GM21528 (cell line): Measurements from ENCODE around the gene ADIRF.

Experiments used
- ATAC-seq: cut with Tn5 transposase; IDR thresholded peaks from one replicate; pipeline ENCODE4 v1.9.1; 2021; ENCODE audit warnings: mild to moderate bottlenecking, moderate library complexity; ENCODE audit not compliant: unreplicated experiment, low FRiP score

Gene ADIRF

DNA sequence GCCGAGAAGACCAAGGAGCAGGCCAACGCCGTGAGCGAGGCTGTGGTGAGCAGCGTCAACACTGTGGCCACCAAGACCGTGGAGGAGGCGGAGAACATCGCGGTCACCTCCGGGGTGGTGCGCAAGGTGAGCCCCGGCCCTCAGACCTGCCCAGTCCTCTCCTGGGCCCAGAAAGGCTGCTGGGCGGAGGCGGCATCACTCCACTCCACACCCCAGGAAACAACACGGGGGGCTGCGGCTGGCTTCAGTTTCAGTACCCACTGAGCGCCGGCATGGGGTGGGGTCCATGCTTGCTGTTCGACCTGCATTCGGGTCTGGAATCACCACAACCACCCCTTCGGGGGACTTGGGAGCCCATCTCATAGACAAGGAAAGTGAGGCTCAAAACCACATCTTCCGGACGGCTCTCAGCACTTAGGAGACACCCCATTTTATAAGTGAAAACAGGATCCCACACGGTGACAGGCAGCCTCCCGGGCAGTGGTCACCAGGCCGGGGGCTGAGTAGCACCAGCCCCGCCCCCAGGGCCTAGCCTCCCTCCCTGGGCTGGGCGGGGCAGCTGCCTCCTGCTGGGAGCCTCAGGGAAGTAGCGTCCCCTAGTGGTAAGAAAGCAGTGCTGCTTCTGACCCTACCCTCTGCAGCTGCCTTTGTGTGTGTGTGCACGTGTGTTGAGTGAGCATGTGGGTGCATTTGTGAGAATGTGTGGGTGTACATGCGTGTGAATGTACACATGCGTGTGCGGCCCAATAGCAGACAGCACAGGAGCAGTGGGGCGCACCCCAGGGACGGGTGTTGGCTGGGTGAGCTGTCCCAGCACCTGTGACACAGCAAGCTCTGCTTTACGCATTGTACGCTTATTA, 8.0 kb upstream of the ADIRF start:
- peak; percentile 63 for ATAC-seq

DNA sequence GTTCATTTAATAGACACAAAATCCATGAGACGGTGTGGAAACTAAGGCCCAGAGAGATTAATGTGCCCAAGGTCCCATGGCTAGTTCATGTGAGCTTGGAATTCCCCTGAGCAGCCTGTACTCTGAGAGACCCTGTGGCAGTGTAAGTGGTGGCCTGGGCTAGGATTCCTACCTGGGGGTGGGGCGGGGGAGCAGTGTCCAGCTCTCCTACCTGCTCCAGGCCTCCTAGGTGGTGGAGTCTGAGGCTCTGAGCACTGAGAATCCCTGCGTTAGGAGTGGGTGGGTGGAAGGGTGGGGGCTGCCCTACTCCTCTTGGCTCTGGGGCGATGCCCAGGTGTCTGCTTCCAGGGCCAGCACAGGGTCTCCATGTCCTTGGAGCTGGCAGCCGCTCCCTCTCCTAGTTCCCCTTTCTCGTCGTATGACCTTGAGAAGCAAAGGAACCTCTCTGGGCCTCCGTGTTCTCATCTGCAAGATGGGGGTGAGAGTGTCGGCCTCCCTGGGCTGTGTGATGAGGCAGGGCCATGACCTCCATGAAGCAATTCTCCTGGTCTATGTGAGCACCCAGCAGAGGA, 7.3 kb upstream of the ADIRF start:
- ATAC-seq = no peak

DNA sequence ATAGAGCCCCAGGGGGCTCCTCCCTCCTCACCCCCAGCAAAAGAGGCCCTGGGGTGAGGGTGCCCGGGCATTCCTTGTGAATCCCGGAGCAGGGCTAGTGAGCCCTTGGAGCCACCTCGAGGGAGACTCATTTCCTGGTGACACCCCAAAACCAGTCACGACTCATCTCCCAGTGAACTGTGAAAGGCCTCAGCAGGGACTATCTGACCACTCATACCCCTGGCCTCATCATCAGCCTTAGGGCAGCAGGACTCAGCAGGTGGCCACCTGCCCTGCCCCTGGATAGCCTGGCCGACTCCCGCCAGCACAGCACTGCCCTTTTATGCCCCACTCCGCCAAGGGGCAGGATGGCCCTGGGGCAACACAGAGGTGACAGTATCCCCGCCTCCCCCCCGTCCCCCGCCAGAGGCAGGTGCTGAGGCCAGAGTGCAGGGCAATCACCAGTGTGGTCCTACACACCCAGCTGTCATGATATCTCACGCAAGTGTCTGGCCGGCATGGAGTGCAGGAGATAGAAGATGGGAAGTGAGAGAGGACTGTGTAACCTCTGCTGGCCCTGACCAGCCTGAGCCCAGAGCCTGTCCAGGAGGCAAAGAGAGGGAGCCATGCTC, 6.7 kb upstream of the ADIRF start:
- ATAC-seq = no peak

DNA sequence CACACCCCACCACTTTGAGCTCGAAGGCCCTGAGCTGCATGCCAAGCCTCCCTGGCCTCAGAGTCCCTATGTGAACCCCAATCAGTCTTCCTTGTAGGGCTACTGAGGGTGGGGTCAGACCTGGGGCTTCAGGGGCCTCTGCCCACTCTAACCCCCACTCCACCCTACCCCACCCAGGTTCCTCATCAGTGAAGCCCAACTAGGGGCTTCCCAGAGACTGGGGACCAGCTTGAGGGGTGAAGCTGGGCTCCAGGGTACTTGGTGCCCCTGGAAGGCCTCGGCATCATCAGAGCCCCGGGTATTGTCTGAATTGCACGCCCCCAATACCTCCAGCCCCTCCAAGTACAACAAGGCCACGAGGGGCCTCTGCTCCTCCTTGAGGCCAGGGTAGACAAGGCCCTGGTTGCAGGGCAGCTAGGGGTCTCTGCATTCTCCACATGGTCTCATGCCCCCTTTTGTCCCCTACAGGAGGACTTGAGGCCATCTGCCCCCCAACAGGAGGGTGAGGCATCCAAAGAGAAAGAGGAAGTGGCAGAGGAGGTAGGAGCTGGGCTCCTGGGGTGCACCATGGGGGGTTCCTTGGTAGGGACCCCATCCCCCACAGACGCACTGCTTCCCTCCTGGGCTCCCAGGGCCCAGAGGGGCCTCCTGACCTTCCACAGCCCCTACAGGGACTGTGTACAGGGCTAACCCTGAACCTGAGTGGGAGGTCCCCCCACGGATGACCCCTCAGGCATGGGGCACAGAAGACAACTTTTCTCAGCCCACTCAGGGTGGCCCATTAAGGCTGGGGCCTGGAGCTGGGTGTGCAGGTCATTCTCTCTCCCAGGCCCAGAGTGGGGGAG, 5.9 kb upstream of the ADIRF start:
- ATAC-seq = no peak

DNA sequence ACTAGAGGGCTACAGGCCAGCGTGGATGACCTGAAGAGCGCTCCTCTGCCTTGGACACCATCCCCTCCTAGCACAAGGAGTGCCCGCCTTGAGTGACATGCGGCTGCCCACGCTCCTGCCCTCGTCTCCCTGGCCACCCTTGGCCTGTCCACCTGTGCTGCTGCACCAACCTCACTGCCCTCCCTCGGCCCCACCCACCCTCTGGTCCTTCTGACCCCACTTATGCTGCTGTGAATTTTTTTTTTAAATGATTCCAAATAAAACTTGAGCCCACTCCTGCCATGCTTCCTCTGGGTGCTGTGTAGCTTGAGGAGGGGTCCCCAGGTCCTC, 5.3 kb upstream of the ADIRF start:
- no peak for ATAC-seq

DNA sequence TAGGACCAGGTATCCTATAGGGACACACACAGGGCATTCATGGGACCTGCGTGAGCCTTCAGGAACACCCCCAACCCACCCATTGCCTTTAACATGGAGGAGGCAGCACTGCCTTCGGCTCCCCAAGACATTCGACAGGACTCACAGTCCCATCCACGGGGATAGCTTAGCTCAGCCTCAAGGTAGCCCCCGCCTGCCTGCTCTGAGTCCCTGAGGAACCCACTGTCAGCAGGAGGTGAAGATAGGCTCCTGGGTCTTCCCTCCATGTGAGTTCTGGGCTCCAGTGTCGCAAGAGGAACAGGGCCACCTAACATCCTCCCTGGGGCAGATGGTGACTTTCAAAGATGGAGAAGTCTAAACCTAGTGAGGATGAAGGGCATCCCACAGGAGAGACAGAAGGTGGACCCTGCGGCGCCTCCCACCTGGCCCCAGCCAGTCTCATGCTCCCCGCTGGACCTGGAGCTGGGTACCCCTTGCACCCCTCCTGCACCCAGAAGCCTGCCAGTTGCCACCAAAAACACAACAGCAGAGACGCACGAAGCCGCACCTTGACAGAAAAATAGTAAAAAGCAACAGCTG, 4.9 kb upstream of the ADIRF start:
- no peak for ATAC-seq

DNA sequence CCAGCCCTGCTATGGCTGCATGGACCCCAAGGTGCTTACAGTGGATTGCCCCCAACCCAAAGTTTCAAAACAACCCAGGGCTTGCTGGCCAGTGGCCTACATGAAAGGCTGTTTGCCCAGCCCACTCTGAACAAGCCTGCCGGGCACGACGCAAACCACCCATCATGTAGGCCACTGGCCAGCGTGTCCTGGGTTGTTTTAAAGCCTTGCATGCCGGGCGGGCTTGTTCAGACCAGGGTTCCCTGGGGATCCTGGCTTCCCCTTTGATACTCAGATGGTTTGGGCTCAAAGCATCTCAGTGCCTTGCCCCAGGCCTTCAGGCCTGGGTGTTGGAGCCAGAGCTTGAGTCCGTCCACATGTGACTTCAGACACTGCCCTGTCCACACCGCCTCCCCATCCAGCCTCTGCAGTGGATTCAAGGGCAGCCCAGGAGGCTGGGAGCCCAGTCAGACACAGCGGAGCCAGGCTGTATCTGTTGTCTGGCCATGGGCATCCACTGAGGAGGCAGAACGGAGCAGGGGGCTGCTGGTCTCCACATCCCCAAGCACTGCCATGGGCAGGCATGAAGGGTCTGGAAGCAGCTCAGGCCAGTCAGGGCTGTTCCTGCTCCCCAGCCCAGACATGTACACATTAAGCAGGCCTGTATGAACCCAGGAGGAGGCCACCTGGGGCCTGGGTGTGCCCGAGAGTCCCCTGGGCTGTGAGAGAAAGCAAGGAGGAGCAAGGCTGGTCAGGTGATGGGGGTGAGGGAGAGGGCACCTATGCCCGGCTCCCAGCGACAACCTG, 4.0 kb upstream of the ADIRF start:
- no peak for ATAC-seq

DNA sequence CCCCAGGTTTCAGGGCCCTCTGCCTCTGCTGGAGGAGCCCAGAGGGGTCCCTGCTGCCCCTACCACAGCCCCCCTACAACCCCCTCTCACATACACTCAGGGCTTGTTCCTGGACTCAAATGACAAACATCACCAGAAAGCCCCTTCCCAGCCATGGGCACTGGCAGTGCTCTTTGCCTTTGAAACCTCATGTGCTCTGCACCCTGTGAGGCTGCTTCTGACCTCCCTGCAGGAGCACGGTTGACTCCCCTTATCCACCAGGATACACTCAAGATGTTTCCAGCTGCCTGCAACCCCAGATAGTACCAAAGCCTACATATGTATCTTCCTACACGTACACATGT, 3.5 kb upstream of the ADIRF start:
- ATAC-seq = no peak

DNA sequence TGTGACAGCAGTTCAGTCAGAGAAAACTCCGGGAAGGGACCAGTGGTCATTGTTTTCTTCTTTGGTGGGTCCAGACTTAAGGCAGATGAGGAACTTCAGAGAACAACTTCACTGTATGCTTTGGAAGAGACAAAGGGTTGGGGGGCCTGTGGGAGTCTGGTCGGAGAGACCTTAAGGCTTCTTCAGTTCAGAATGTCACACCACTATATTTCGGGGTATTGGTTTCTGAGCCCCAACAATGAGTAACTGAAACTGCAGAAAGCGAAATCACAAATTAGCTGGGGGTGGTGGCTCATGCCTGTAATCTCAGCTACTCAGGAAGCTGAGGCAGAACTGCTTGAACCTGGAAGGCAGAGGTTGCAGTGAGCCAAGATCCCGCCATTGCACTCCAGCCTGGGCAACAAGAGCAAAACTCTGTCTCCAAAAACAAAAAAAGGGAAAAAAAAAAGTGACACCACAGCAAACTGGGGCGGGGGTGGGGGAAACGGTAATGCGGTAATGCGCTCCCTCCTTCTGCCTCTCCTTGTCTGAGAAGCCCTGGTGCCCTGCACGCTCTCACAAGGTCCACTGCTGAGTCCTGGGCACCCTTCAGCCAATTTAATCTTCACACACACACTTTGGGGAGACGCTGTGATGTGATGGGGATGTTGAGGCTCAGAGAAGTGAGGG, 2.2 kb upstream of the ADIRF start:
- no peak for ATAC-seq

DNA sequence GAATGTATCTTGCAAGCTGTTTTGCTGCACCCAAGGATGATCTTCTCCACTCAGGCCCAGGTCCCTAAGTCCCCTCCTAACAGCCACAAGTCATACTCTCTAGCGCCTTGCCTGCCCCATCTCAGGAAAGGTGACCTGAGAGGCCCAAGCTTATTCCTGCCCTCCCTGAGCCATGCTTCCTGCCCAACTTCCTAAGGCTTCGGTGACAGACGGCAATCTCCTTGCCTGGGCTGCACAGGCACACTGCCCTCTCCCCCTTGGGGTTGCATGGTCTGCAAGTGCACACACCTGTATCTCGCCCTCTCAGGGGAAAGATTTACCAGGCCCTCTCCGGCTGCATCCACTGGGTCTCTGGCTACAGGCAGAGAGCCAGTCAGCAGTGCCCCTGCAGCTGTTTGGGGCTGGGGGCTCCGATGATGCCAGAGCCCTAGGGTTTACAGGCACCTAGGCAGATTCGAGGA, 771 bp upstream of the ADIRF start:
- ATAC-seq = no peak

DNA sequence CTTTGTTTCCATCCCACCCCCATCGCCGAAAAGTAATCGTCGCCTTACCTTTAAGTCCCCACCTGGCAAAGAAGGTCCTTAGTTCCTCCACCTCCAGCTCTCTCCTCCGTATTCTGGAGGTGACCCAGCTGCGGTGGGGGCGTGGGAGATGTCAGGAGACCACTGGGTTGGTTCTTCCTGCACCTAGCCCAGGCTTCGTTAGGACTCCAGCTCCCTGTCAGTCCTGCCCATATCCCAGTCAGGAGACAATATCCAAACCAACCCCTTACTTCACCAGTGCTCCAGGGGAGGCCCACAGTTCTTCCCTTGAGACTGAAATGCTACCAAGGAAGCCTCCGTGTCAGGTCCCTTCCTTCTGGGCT, 693 bp downstream of the ADIRF start:
- ATAC-seq = no peak

DNA sequence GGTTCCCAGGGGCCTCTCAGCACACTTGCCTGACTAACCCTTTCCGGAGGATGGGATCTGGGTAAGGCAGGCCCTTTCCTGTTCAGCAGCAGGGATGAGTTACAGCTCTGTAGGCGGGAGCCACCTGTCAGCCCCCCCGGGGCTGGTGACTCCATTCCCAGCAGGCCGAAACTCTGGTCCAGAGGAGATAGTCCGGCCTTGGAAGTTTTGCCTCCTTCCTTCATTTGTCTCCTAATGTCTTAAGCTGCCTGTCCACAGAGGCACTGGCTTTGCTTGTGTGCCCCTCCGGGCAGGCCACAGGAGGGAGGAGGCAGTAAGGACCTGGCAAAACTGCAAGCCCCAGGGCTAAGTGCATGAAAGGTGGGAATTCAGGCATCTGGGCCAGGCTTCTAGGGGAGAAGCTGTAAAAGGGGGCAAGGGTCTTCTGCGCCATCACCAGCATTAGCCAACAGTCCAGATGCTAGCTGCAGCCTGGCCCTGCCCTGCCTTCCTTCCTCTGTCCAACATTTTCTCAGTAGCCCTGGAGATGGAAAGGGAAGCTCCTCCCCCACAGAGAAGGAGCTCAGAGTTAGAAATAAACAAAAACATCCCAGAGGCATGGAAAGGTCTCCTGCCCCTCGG, 1.2 kb downstream of the ADIRF start:
- ATAC-seq = no peak

DNA sequence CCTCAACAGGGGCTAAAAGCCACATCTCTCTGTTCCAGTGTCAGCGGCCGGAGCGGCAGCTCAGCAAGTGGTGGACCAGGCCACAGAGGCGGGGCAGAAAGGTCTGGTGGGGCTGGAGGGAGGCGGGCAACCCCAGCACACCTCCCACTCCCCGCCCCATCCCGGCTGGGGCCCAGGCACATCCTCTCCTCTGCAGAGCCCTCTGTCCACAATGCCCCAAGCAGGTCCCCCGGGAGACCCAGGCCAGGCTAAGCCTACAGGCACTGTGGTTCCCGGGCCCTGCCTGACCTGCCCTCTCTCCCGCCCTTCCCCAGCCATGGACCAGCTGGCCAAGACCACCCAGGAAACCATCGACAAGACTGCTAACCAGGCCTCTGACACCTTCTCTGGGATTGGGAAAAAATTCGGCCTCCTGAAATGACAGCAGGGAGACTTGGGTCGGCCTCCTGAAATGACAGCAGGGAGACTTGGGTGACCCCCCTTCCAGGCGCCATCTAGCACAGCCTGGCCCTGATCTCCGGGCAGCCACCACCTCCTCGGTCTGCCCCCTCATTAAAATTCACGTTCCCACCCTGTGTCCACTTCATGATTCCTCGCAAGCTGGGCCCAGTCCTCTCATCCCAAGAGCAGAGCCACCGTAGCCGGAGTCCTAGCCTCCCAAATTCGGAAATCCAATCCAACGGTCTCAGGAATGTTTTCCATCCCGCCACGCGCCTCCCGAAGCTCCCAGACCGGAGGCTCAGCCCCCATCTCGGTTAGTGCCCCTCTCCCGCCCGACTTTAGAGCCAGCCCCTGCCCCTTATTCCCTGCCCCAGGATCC, 2.1 kb downstream of the ADIRF start:
- no peak for ATAC-seq

DNA sequence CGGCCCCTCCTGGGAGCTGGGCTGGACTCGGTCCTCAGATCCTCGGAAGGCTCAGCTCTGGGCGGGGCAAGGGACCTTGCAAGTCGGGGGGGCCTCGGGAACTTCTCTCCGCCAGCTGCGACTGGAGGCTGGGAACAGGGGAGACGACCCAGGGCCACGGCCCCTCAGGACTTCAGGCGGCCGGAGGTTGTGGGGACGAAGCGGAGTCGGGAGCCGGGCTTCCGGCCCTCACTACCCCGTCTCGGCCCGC, 2.6 kb downstream of the ADIRF start:
- ATAC-seq = no peak

DNA sequence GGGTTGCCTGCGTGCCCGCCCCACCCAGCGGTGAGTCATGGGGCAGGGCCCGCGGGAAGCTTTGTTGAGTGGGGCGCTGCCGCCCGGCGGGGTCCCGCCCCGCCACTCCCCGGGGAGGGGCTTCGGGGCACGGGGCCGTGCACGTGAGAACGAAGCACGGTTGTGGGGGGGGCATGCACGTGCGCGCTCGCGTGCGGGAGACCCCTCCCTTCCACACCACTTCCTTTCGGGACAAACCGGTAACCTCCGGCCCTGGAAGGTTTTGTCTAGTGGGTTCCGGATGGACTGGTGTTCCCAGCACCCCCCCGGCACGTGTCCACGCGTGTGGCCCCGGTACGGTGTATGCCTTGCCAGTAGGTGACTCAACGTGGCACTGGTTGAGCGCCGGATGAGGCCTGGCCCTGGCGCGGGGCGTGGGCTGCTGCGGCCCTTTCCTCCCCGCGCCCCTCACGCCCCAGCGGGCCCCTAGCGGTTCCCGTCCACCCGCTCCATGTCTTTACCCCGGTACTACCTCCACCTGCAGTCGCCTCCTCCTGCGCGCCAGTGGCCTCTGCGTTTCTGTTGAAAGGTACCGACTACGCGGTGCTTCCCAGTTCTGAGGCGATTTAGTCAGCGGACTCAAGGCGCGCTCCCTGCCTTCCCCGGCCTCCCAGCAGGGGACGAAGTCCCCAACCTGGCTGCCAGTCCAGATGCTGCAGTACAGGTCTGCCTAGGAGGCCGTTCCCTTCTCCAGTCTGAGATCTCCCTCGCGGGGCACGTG, 3.1 kb downstream of the ADIRF start:
- ATAC-seq = peak; percentile 76

DNA sequence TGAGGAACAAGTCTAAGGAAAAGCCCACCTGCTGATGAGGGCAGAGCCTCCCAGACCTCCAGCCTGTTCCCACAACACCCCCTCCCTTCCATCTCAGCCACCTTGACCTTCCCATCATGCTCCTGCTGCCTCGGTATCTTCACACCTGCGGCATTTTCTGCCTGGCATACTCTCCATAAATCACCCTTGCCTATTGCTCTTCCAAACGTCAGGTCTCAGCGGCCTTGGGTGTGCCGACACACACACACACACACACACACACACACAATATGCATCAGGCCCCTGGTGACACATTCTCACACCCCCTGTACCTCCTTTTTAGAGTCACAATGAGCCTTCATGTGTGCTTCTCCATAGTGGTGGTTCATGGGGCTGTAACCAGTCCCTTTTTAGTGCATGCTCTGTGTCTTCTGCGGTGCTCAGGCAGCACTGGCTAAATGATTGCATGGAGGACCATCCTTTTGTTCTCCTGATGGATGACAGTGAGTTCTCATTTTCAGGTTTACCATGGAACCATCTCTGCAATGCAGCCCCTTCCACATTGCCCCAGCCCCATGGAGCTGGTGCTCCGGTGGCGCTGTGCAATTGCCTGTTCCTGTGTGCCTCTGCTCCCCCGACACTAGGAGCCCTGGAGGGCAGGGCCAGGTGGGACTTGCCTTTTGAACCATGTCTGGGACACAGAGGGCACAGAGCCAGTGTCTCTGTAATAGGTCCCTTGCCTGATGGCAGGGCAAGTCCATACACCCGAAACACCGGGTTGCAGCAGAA, 4.5 kb downstream of the ADIRF start:
- no peak for ATAC-seq

DNA sequence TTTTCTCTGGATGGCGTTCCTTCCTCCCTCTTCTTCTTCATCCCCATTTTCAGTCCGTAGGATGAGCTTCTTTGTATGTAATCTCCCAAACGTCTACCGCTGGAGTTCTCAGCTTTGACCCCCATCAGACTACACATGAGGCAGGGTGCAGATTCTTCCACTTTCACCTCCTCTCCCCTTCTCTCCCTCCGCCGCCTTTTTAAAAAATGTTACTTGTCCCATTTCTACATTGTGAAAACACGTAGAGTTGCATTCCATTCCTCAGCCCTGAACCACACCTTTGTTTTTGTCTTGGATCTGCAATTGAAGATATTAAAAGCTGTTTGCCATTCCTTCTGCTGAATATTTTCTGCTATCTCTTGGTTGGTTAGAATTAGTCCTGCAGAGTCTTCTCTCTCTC, 6.2 kb downstream of the ADIRF start:
- no peak for ATAC-seq
